Activated B cell treated with CpG ODN at 0.5 μM for 24 hours (primary cell): ENCODE results near the gene SLC16A14. TPM values are rescaled to one million over a fixed set of nuclear protein-coding genes. Genes with fewer than 3 reads are reported as not detected.

Experiments
- ATAC-seq: fragments of 200-7000 bp; cut with Tn5 transposase; one replicate; pipeline ENCODE4 v1.10.0; 2021; ENCODE audit warnings: low read depth, mild to moderate bottlenecking, moderate library complexity
- CTCF ChIA-PET: fragments of 350-600 bp; sonication (Branson Sonifier 250); formaldehyde crosslinking; loops from one replicate; lab custom pipeline; 2021; ENCODE audit warnings: antibody characterized with exemption; lab: Charles Lee
- POLR2A ChIA-PET: fragments of 350-600 bp; sonication (Branson Sonifier 250); formaldehyde crosslinking; loops from one replicate; lab custom pipeline; 2021; ENCODE audit warnings: antibody characterized with exemption; lab: Charles Lee
- DNase-seq: peaks from one replicate; pipeline ENCODE4 v3.0.0; 2022
- H3K27ac Mint-ChIP-seq: one replicate; pipeline ENCODE4 v1.8.0; 2020; ENCODE audit warnings: mixed read lengths
- H3K27me3 Mint-ChIP-seq: one replicate; pipeline ENCODE4 v1.8.0; 2021; ENCODE audit warnings: mixed read lengths
- H3K36me3 Mint-ChIP-seq: one replicate; pipeline ENCODE4 v1.8.0; 2021; ENCODE audit warnings: low read depth, mixed read lengths
- H3K4me1 Mint-ChIP-seq: one replicate; pipeline ENCODE4 v1.8.0; 2021; ENCODE audit warnings: mixed read lengths
- H3K4me3 Mint-ChIP-seq: one replicate; pipeline ENCODE4 v1.8.0; 2020; ENCODE audit warnings: mild to moderate bottlenecking, mixed read lengths
- H3K9me3 Mint-ChIP-seq: one replicate; pipeline ENCODE4 v1.8.0; 2020; ENCODE audit warnings: mixed read lengths
- intact Hi-C: fragments of 100-400 bp; cut with micrococcal nuclease; formaldehyde crosslinking; loops from one replicate; pipeline ENCODE4 v1.15.1; 2024
- total RNA-seq: library from RNA; stranded (reverse); gene quantifications from 2 replicates; pipeline ENCODE4 v1.2.3, GENCODE V29; 2022
- TF ChIP-seq, protein P1 (sequence below): fragments of 200-600 bp; IDR thresholded peaks from one replicate; pipeline ENCODE4 v1.8.0; 2022; ENCODE audit warnings: antibody characterized with exemption, mild to moderate bottlenecking

Gene SLC16A14
- total RNA-seq, 1 donor from 2014 or later: 3.7 TPM

DNA sequence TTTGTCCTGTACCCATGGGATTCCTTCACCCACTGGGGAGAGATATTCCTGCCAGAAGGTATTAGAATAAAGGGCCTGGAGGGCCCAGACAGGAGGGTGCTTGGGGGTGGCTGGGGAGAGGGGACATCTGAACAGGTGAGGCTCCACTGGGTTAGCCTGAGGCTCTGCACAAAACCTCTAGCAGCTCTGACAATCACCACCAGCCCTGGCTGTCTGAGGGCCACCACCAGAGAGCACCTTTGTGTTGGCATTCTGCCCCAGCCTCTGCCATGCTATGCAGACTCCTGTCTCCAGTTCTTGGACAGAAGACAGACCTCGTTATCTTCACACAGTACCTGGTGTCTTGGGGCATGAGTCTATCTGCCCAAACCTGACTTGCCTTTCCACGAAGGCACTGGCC is 25.3 kb downstream of the SLC16A14 start:
- ChIA-PET POLR2A (no interaction called here), CTCF (no interaction called here)
- no peaks in the 10 kb centered on the region for H3K4me1 Mint-ChIP-seq
- no peaks in the 10 kb centered on the region for H3K36me3 Mint-ChIP-seq
- ATAC-seq (no peak), DNase-seq (no peak)
- TF ChIP-seq, protein P1, sequence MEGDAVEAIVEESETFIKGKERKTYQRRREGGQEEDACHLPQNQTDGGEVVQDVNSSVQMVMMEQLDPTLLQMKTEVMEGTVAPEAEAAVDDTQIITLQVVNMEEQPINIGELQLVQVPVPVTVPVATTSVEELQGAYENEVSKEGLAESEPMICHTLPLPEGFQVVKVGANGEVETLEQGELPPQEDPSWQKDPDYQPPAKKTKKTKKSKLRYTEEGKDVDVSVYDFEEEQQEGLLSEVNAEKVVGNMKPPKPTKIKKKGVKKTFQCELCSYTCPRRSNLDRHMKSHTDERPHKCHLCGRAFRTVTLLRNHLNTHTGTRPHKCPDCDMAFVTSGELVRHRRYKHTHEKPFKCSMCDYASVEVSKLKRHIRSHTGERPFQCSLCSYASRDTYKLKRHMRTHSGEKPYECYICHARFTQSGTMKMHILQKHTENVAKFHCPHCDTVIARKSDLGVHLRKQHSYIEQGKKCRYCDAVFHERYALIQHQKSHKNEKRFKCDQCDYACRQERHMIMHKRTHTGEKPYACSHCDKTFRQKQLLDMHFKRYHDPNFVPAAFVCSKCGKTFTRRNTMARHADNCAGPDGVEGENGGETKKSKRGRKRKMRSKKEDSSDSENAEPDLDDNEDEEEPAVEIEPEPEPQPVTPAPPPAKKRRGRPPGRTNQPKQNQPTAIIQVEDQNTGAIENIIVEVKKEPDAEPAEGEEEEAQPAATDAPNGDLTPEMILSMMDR: no peak
- H3K9me3 Mint-ChIP-seq: peaks cover 2% of the 10 kb centered on the region
- intact Hi-C loops: no loop called here
- no peaks in the 10 kb centered on the region for H3K27me3 Mint-ChIP-seq
- H3K4me3 Mint-ChIP-seq: no peak overlapping the region
- H3K27ac Mint-ChIP-seq: no peak overlapping the region

DNA sequence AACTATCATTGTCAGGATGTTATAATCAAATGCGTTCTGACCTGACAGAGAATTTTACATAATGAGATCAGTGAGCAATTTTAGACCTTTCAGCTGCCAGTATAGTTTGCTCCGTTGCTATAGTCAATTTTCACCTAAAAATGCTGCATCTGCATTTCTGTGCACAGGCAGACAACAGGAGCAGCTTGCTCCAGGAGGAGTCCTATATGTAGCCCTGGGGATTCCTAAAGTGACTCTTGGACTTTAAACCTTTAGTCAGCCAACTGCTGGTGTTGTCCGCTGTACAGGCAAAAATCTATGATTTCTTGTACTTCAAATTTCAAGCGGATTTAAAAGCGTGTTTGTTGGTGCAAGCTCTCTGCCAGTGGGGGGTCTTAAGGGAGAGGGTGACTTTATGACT is 25.7 kb downstream of the SLC16A14 start:
- no peak for DNase-seq
- TF ChIP-seq, protein P1: no peak
- H3K36me3 Mint-ChIP-seq: no peaks in the 10 kb centered on the region
- ATAC-seq: no peak
- no peak overlapping the region for H3K27ac Mint-ChIP-seq
- no peak overlapping the region for H3K4me3 Mint-ChIP-seq
- CTCF ChIA-PET: no interaction called here
- POLR2A ChIA-PET: no interaction called here
- no peaks in the 10 kb centered on the region for H3K4me1 Mint-ChIP-seq
- intact Hi-C loops: no loop called here
- H3K9me3 Mint-ChIP-seq: peaks cover 2% of the 10 kb centered on the region
- no peaks in the 10 kb centered on the region for H3K27me3 Mint-ChIP-seq

DNA sequence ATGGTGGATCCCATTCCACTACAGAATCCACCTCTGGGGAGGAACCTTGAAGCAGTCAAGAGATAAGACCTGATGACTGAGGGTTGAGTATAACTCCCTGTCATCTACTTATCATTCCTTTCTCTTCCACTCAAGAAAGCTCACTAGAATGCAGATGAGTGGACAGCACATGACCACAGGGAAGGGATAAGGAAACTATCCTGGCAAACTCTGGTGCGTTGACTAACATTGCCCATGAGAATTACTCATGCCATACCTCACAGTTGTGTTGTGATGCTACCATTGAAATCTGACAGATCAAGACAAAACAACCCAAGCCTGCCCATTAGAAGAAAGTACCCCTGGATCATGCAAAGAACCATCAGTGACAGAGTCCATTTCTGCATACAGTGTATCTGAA is 26.5 kb downstream of the SLC16A14 start:
- no peaks in the 10 kb centered on the region for H3K36me3 Mint-ChIP-seq
- CTCF ChIA-PET: no interaction called here

DNA sequence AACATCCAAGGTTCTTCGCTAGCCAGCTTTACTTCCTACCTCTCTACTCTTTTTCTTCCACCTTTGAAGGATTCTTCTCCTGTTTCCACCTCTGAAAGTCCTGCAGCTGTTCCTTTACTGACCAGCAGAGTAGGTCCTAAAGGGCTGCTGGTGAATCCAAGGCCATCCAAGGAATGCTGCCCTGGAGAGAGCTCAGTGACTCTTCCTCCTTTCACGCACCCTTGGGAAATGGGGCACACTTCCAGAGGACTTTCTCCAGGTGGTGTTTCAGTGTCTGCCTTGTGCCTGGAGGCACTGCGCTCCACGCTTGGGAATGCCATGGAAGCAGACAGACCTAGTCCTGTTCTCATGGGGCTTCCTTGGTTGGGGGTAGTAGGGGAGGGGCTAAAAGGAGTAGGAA is 45.4 kb downstream of the SLC16A14 start:
- no peaks in the 10 kb centered on the region for H3K9me3 Mint-ChIP-seq
- peaks cover 3% of the 10 kb centered on the region for H3K27me3 Mint-ChIP-seq
- ChIA-PET CTCF (no interaction called here), POLR2A (no interaction called here)
- H3K27ac Mint-ChIP-seq: no peak overlapping the region
- H3K36me3 Mint-ChIP-seq: no peaks in the 10 kb centered on the region
- no peak for DNase-seq
- ATAC-seq: no peak
- H3K4me1 Mint-ChIP-seq: no peaks in the 10 kb centered on the region
- H3K4me3 Mint-ChIP-seq: no peak overlapping the region
- TF ChIP-seq, protein P1: no peak
- intact Hi-C loops: no loop called here

More for the DNA sequence above, 26.5 kb downstream of the SLC16A14 start:
- H3K4me3 Mint-ChIP-seq: no peak overlapping the region
- H3K4me1 Mint-ChIP-seq: no peaks in the 10 kb centered on the region
- H3K27me3 Mint-ChIP-seq: no peaks in the 10 kb centered on the region
- TF ChIP-seq, protein P1: no peak
- no peak overlapping the region for H3K27ac Mint-ChIP-seq
- DNase-seq (no peak), ATAC-seq (no peak)
- intact Hi-C loops: no loop called here
- POLR2A ChIA-PET: no interaction called here
- H3K9me3 Mint-ChIP-seq: peaks cover 2% of the 10 kb centered on the region

DNA sequence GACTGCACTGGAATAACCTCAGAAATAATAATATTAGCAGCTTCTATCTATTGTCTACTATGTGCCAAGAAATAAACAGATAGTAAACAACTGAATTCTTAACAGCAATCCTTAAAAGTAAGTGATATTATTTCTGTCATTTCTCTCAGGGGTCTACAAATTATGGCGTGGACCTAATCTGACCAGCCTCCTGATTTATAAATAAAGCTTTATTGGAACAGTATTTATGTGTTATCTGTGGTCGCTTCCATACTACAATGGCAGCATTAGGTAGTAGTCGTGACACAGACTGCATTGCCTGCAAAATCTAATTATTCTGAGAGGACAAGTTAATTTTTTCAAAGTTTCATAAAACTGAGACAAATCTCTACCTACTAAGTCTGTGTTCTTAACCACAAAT is 49.0 kb downstream of the SLC16A14 start:
- no peaks in the 10 kb centered on the region for H3K36me3 Mint-ChIP-seq
- POLR2A ChIA-PET: no interaction called here
- DNase-seq (no peak), ATAC-seq (no peak)
- no peak overlapping the region for H3K4me3 Mint-ChIP-seq
- no peaks in the 10 kb centered on the region for H3K4me1 Mint-ChIP-seq
- TF ChIP-seq, protein P1: no peak
- CTCF ChIA-PET: interaction anchor here (1.4 kb wide), 1 partner anchor 13 kb away, joined by 4 read pairs; no protein-coding TSS in a partner anchor
- peaks cover 3% of the 10 kb centered on the region for H3K27me3 Mint-ChIP-seq
- intact Hi-C loops: no loop called here
- H3K9me3 Mint-ChIP-seq: no peaks in the 10 kb centered on the region
- no peak overlapping the region for H3K27ac Mint-ChIP-seq
